ENCODE data around the gene LY6G5B. TPM values are rescaled to one million over a fixed set of nuclear protein-coding genes. Genes with fewer than 3 reads are reported as not detected.

Gene LY6G5B
- total RNA-seq, 6 donors from 2014 or later = 6.7 to 22.0 (median 12.3) TPM

GRCh38 chr6:31654574-31655348 is 15.0 kb upstream of the LY6G5B start:
- 91 to 95% methylated on average over 7 to 8 of the region's 8 CpGs for WGBS, 2 donors
- H3K27me3 ChIP-seq = no peaks in the 10 kb centered on the region
- H3K4me3 ChIP-seq = no peak overlapping the region
- TF ChIP-seq POLR2AphosphoS5 (IDR thresholded peaks at IDR 0.05) = no peak
- TF ChIP-seq POLR2A (IDR thresholded peaks at IDR 0.05) = no peak
- no peak for TF ChIP-seq EP300 (IDR thresholded peaks at IDR 0.05)
- no peak for TF ChIP-seq CTCF (IDR thresholded peaks at IDR 0.05)
- H3K36me3 ChIP-seq = peaks cover 0 to 37% (median 10%) of the 10 kb centered on the region in 4 donors
- no peaks in the 10 kb centered on the region for H3K9me3 ChIP-seq
- H3K27ac ChIP-seq = no peak overlapping the region
- peaks cover 39 to 53% (median 42%) of the 10 kb centered on the region in 4 donors for H3K4me1 ChIP-seq
- no peak for ATAC-seq (ENCODE audit: low FRiP score in 2 of 2)
- DNase-seq = no peak

DNA sequence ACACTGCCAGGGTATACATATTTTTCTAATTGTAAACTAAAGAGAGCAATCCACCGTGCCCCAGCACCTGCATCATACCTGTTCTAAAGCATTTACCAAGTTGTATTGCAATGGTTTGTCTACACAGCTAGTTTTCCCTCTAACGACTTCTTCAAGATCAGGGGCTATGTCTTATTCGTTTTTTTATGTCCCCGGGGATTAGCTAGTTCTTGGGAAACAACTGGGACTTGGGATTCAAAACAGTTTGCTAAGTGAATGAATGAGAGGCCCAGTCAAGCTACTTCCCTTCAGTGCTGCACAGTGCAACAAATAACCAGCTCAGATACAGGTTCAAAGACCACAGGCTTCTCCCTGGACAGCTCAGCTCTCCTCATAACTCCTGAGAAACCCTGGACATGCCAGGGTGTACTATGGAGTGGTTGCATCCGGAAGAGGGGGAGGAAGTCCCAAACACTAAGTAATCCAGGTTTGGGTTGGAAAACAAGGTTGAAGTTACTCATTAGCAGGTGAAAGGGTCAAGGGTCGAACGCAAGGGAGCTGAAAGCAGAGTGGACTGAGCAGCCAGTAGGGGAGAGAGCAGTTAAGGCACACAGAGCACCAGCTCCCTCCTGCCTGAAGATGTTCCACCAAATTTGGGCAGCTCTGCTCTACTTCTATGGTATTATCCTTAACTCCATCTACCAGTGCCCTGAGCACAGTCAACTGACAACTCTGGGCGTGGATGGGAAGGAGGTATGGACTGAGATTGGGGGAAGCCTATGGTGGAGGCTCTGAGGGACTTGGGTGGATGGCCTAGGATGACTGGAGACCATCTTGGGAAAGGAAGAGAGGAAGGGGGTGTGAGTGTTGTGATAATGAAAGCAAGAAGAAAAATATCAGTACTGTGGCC is 14.2 kb upstream of the LY6G5B start, which contains the start of gene APOM:
Gene APOM (plus strand): TSS at position 546 of the 889 bp plus-strand sequence. CDS start 73 bp downstream, at position 619.
- Histone ChIP-seq H3K9me3 (no peaks in the 10 kb centered on the region), H3K27me3 (no peaks in the 10 kb centered on the region), H3K27ac (no peak within 1 kb of the TSS), H3K4me3 (no peak within 1 kb of the TSS), H3K4me1 (peaks cover 38 to 53% (median 41%) of the 10 kb centered on the region in 4 donors), H3K36me3 (peaks cover 0 to 30% (median 10%) of the 10 kb centered on the region in 4 donors)
- DNase-seq (no peak), ATAC-seq (ENCODE audit: low FRiP score in 2 of 2) (no peak)
- no peak for TF ChIP-seq EP300 (IDR thresholded peaks at IDR 0.05)
- no peak for TF ChIP-seq POLR2A (IDR thresholded peaks at IDR 0.05)
- TF ChIP-seq CTCF (IDR thresholded peaks at IDR 0.05) = no peak
- TF ChIP-seq POLR2AphosphoS5 (IDR thresholded peaks at IDR 0.05) = no peak
- 87 to 89% methylated on average over 8 of the region's 8 CpGs for WGBS, 2 donors

- ATAC-seq (ENCODE audit: low FRiP score in 2 of 2) (no peak), DNase-seq (no peak)
- H3K4me1 ChIP-seq = peaks cover 36 to 58% (median 41%) of the 10 kb centered on the region in 4 donors
These were observed 12.2 kb upstream of the LY6G5B start for GRCh38 chr6:31657406-31658157.

More at GRCh38 chr6:31657406-31658157, 12.2 kb upstream of the LY6G5B start:
- H3K27ac ChIP-seq = no peak overlapping the region
- H3K27me3 ChIP-seq = no peaks in the 10 kb centered on the region
- no peaks in the 10 kb centered on the region for H3K9me3 ChIP-seq
- 82 to 86% methylated on average over 6 of the region's 6 CpGs for WGBS, 2 donors
- no peak for TF ChIP-seq POLR2AphosphoS5 (IDR thresholded peaks at IDR 0.05)
- TF ChIP-seq POLR2A (IDR thresholded peaks at IDR 0.05) = no peak
- TF ChIP-seq EP300 (IDR thresholded peaks at IDR 0.05) = no peak
- no peak for TF ChIP-seq CTCF (IDR thresholded peaks at IDR 0.05)
- no peak overlapping the region for H3K4me3 ChIP-seq
- H3K36me3 ChIP-seq = peaks cover 0 to 40% (median 17%) of the 10 kb centered on the region in 4 donors

All from upper lobe of left lung (tissue), 6 donors.